Hematopoietic multipotent progenitor cell treated with erythropoietin and hydrocortisone succinate and interleukin-3 and kit ligand, for 4 days (in vitro differentiated cells): ENCODE results near the gene PTPMT1.

Source experiments
- DNase-seq: peaks from one replicate; pipeline ENCODE4 v3.0.0-alpha.2; 2015

Gene PTPMT1

DNA sequence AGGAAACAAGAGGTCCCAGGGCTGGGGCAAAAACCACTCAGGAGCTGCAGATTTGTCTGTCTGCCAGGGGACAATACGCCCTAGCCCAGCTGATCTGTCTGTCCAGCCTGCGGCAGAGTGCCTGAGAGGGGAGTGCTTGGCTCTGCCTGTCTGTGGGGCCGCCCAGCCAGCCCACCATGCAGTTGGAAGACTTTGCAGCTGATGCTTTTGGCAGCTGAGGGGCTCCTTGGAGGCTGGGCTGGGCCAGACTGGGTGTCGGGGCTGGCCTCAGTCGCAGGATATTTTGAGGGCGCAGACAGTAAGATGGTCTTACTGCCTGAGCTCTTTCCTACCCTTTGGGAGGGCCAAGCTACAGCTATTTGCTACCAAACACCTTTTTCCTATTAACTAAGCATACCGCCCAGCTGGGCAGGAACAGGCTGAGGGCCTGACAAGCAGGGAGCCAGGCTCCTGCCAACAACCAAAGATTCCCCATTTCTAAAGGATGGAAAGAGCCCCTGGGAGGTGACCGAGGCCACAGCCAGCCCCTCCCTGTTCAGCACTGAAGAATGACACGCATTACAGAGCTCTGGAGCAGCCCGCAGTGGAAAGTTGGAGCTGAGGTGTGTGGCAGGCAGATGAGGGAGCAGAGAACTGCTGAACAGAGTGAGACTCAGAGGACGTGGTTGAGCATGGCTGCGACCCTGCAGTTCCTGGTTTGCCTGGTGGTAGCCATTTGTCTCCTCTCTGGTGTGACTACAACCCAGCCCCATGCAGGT lies 20.9 kb downstream of the PTPMT1 start, which contains the start of gene FAM180B:
Gene FAM180B, plus strand, starts transcription at position 581 of the 758 bp plus-strand sequence. Its CDS starts 91 bp downstream, at position 672.
- no peak for DNase-seq

GRCh38 chr11:47587039-47587716 lies 21.8 kb downstream of the PTPMT1 start:
- DNase-seq, result peak; percentile 33

DNA sequence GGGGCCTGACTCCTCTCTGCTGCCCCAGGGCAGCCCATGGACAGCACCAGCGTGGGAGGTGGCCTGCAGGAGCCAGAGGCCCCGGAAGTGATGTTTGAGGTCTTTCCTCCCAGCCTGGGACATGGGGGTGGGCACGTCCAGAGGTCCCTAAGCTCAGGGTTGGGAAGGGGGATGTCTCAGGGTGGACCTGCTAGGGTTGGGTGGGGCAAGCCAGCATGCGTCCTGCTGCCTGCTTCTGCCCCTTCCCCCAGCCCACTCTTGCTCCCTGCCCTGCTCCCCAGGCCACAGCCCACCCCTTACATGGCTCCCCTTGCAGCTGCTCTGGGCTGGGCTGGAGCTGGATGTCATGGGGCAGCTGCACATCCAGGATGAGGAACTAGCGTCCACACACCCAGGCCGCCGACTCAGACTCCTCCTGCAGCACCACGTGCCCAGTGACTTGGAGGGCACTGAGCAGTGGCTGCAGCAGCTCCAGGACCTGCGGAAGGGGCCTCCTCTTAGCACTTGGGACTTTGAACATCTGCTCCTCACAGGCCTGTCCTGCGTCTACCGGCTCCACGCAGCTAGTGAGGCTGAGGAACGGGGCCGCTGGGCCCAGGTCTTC lies 22.4 kb downstream of the PTPMT1 start:
- peak; percentile 88 for DNase-seq

DNA sequence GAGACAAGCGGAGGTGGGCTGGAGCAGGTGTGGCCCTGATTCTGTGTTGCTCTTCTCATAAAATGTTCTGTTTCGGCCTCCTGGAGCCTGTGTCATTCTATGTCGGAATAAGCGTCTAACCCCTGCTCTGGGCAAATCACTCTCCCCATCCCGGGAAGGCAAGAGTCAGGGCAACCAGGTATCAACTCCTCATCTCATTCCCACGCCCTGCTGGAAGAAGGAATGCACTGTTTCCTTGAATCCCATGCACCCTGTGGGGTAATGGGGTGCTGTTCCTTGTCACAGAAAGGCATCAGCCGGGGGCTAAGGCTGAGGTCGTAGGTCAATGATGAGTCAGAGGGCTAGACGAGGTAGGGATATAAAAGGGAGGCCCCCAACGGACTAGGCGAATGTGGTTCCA lies 23.7 kb downstream of the PTPMT1 start:
- DNase-seq, result no peak

GRCh38 chr11:47589584-47589976 lies 24.2 kb downstream of the PTPMT1 start:
- no peak for DNase-seq

GRCh38 chr11:47589977-47590861 lies 24.8 kb downstream of the PTPMT1 start:
- DNase-seq, result no peak

GRCh38 chr11:47591764-47592163 lies 26.4 kb downstream of the PTPMT1 start:
- DNase-seq, result peak; percentile 76

DNA sequence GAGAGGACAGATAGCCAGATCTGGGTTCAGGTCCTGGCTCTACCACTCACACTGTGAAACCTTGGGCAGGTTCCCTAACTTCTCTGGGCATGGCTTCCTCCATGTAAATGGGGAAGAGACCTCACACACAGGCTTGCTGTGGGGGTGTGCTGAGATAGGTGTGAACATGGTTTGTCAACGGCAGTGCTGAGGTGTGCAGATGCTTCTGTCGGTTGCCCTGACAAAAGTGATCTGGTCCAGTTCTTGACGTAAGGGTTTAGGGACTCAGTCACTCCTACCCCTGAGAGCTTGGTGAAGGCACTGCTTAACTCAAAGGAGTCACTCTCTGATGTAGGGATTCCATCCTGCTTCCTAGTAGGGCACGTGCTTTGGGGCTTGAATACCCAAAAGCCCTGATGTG lies 26.9 kb downstream of the PTPMT1 start:
- no peak for DNase-seq

GRCh38 chr11:47592970-47593369 lies 27.6 kb downstream of the PTPMT1 start:
- no peak for DNase-seq

GRCh38 chr11:47593492-47593933 lies 28.1 kb downstream of the PTPMT1 start:
- DNase-seq, result no peak

DNA sequence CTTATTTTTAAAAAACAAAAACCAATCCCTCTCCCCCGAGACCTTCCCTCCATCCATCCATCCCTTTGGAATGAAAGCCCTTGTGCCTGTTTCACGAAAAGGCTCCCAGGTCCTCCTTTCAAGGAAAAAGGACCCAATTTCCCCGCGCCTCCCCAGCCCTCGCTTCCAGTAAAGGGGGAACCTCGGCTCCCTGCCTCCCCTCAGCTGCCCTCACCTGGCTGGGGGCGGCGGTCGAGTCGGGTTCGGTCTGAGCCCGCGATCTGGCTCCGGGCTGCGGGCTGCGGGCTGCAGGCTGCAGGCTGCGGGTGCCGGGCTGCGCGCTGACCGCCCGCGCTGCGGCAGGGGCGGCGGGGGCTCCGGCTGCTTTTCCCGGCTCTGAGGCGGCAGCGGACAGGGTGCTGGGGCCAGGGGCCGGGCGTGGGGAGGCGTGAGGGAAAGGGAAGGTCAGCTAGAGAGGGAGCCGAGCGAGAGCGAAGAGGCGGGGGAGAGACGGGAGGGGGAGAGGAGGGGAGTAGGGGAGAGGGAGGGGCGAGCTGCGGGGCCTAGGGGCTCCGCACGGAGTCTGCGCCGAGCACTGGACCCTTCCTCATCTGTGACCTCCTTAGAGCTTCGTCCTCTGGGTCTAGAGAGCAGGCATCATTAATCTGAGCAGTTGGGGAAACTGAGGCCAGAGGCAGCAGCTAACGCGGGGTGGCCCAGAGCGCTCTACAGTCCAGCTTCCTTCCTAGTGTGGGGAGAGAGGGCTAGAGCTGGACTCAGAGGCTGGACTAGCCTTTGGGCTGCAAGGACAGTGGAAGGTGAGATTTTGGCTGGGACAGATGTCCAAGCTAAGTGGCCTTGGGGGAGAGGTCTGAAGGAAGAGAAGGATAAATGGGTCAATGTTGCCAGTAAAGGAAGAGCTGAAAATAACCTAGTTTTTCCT lies 28.8 kb downstream of the PTPMT1 start, which contains the start of gene C1QTNF4:
Gene C1QTNF4, minus strand, starts transcription at position 478 of the 922 bp plus-strand sequence. CDS start 3,601 bp downstream, outside the sequence.
- DNase-seq, result no peak

DNA sequence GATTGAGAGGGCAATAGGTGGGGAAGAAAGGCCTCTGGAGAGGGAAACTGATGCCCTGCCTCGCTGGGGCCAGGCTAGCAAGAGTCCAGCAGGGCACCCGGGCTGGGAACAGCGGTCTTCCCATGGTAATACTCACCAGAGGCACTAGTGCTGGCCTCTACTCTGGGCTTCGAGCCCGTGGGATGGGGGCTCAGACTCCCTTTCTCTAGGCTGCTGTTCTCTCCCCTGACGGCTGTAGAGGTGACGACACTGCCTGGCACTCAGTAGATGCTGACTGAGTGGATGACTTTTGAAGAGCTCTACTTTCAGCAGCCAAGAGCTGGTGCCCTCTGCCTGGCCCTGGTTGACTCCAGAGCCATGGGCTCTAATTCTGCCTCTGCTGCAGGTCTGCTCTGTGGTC lies 29.6 kb downstream of the PTPMT1 start:
- peak; percentile 25 for DNase-seq

GRCh38 chr11:47595967-47596366 lies 30.6 kb downstream of the PTPMT1 start:
- no peak for DNase-seq

DNA sequence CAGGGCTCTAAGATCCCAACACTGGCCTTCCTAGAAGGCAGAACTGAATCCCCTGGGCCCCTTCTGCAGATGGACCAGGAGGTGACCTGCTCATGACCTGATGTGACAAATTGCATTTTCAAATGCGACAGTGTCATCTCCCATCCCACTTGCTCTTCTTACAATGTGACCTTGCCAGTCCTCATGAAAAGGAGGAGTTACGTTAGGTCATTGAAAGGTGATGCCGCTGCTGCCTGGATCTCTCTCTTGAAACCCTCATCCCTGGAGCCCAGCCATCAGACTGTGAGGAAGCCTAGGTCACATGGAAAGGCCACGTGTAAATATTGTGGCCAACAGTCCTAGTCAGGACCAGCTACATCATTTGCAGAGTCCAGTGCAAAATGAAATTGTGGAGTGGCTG lies 34.5 kb downstream of the PTPMT1 start:
- DNase-seq, result no peak

GRCh38 chr11:47603295-47603694 lies 37.9 kb downstream of the PTPMT1 start:
- no peak for DNase-seq

DNA sequence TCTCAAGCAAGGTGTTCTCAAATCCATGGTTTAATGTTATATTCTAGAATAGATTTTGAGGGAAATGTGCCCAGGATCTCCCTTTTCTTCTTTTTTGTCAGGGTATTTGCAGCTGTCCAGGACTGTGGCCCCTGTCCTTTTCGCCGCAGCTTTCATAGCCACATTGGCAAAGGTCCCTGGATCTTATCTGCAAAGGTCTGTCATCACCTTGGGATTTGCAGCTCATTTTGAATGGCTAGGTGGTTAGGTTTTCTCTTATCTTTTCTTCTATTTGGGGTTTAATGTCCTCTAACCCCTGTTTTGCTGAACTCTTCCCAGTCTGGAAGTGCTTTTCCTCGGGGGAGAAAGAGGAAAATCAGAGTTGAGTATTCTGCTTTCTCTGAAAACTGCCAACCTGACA lies 40.5 kb downstream of the PTPMT1 start:
- no peak for DNase-seq

DNA sequence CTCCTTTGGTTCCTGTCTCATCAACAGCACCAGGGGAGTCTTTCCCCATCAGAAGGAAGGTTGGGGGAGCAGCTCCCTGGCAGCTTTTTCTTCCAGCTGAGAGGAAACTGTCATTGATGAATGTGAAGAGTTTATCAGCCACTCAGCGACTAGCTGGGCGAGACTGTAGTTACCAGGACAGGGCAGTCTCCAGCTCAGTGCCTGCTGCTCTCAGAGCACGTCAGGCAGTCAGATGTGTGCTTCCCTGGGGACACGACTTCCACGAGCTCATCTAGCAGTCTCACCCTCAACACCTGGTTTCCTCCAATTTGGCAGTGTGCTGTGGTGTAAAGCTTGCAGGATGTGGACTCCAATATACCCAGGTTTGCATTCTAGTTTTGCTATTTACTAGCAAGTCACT lies 41.3 kb downstream of the PTPMT1 start:
- DNase-seq, result no peak

GRCh38 chr11:47607380-47607779 lies 42.0 kb downstream of the PTPMT1 start:
- DNase-seq, result no peak

DNA sequence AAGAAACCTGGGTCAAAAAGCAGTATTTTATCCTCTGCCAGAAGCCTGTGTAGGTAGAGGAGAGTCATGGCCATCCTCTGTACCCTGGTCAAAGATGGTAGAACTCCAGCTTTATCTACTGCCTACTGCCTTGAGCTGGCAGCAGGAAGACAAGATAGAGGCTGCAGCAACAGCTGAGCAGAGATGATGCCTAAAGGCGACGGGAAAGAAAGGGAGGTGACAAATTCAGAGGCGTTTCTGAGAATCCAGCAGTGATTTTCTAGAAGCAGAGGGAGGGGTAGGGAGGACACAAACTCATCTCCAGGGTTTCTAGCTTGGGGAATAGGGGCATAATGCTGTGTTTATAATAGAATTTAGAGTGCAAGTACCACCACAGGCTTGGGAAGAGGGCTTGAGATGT lies 44.3 kb downstream of the PTPMT1 start:
- DNase-seq, result peak; percentile 58

DNA sequence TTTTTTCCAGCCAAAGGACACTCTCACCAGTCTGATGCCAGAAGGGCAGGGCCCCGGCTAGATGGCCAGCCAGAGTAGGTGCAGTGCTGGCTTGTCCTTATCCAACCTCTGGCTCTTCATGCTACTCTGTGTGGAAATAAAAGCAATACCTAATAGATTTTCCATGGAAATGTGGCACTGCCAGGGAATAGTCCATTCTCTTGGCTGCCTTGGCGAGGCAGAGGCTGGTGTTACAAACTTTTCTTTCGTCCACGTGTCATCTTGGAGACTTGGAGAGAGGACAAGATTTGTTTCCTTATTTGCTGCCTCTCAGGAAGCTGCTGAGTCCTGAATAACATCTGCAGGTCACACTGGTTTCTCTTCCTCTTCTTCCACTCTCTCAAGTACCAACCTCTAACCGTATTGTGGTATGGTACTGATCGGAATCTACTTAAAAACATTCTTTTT lies 46.0 kb downstream of the PTPMT1 start:
- peak; percentile 68 for DNase-seq

GRCh38 chr11:47615249-47615648 lies 49.9 kb downstream of the PTPMT1 start:
- no peak for DNase-seq
